Measurements from ENCODE around the gene PHB1. TPM values are rescaled to one million over a fixed set of nuclear protein-coding genes. Genes with fewer than 3 reads are reported as not detected.

The PHB1 gene
- total RNA-seq, 2 experiments from 2014 or later: 24.2 to 31.6 TPM

DNA sequence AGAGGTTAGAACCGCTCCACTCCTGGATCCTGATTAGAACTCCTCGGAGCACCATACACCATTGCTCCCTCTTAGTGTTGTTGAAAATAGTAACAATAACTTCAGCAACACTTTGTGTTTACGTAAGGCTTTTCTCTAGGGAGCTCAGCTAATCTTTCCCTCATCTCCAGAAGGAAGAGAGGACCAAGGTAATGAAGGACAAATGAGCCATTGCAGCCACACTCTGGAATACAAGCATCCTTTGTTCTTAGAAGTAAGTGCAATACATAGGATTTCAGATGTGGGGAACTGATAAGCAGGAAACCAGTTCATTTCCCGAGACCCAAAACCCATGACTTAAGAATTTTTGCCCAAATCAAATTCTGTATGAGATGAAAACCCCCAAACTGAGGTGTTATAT is 29.7 kb downstream of the PHB1 start:
- no peak overlapping the region for H3K4me3 Mint-ChIP-seq
- Histone ChIP-seq H3K9me3 (ENCODE audit: control insufficient read depth in 1 of 2, insufficient read depth in 1 of 2, low read length in 2 of 2) (no peaks in the 10 kb centered on the region), H3K27me3 (ENCODE audit: control insufficient read depth in 1 of 2, insufficient read depth in 2 of 2, low read length in 2 of 2) (no peaks in the 10 kb centered on the region), H3K4me1 (ENCODE audit: insufficient read depth, low read length) (peaks cover 30% of the 10 kb centered on the region), H3K4me3 (ENCODE audit: low read length) (no peak overlapping the region), H3K36me3 (ENCODE audit: insufficient read depth, low read length) (no peaks in the 10 kb centered on the region), H3K27ac (ENCODE audit: low read depth in 1 of 2, low read length in 2 of 2) (no peak overlapping the region)
- TF ChIP-seq, protein P1, sequence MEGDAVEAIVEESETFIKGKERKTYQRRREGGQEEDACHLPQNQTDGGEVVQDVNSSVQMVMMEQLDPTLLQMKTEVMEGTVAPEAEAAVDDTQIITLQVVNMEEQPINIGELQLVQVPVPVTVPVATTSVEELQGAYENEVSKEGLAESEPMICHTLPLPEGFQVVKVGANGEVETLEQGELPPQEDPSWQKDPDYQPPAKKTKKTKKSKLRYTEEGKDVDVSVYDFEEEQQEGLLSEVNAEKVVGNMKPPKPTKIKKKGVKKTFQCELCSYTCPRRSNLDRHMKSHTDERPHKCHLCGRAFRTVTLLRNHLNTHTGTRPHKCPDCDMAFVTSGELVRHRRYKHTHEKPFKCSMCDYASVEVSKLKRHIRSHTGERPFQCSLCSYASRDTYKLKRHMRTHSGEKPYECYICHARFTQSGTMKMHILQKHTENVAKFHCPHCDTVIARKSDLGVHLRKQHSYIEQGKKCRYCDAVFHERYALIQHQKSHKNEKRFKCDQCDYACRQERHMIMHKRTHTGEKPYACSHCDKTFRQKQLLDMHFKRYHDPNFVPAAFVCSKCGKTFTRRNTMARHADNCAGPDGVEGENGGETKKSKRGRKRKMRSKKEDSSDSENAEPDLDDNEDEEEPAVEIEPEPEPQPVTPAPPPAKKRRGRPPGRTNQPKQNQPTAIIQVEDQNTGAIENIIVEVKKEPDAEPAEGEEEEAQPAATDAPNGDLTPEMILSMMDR (IDR thresholded peaks at IDR 0.05): no peak
- intact Hi-C loops (cut with DNase I, micrococcal nuclease): no loop called here
- ATAC-seq (ENCODE audit: poor library complexity): no peak
- peaks cover 31% of the 10 kb centered on the region for H3K4me1 Mint-ChIP-seq (ENCODE audit: low read depth)
- no peaks in the 10 kb centered on the region for H3K27me3 Mint-ChIP-seq
- no peaks in the 10 kb centered on the region for H3K36me3 Mint-ChIP-seq (ENCODE audit: low read depth)
- H3K27ac Mint-ChIP-seq: no peak overlapping the region
- no peak for DNase-seq
- POLR2A ChIA-PET: no interaction called here
- CTCF ChIA-PET: no interaction called here
- no peaks in the 10 kb centered on the region for H3K9me3 Mint-ChIP-seq

DNA sequence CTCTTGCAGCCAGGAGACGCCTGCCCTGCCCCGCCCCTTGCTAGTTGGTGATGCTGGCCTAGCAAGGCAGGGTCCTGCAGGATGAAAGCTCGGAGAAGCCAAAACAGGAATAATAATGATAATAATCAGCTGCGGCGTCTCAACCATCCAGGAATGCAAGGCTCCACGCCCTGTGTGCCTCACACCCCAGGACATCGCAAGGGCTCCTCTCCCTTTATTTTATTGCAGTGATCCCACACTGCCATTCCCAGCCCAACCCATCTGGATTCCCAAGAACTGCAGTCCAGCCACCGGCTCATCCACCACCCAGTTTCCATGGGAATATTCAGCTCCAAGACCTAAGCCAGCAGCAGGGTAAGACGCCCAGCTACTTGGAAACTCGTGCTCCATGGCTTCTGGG is 31.6 kb downstream of the PHB1 start:
- Mint-ChIP-seq H3K27me3 (no peaks in the 10 kb centered on the region), H3K36me3 (ENCODE audit: low read depth) (no peaks in the 10 kb centered on the region), H3K27ac (no peak overlapping the region), H3K9me3 (no peaks in the 10 kb centered on the region), H3K4me1 (ENCODE audit: low read depth) (peaks cover 12% of the 10 kb centered on the region), H3K4me3 (no peak overlapping the region)
- TF ChIP-seq, protein P1 (IDR thresholded peaks at IDR 0.05): no peak
- H3K4me3 ChIP-seq (ENCODE audit: low read length): no peak overlapping the region
- H3K9me3 ChIP-seq (ENCODE audit: control insufficient read depth in 1 of 2, insufficient read depth in 1 of 2, low read length in 2 of 2): no peaks in the 10 kb centered on the region
- ChIA-PET POLR2A (no interaction called here), CTCF (interaction anchor here (0.6 kb wide), 1 partner anchor 57 kb away, joined by 3 read pairs; no protein-coding TSS in a partner anchor)
- intact Hi-C loops (cut with DNase I, micrococcal nuclease): no loop called here
- H3K36me3 ChIP-seq (ENCODE audit: insufficient read depth, low read length): no peaks in the 10 kb centered on the region
- H3K27me3 ChIP-seq (ENCODE audit: control insufficient read depth in 1 of 2, insufficient read depth in 2 of 2, low read length in 2 of 2): no peaks in the 10 kb centered on the region
- H3K27ac ChIP-seq (ENCODE audit: low read depth in 1 of 2, low read length in 2 of 2): no peak overlapping the region
- peaks cover 11% of the 10 kb centered on the region for H3K4me1 ChIP-seq (ENCODE audit: insufficient read depth, low read length)
- DNase-seq (no peak), ATAC-seq (ENCODE audit: poor library complexity) (no peak)

DNA sequence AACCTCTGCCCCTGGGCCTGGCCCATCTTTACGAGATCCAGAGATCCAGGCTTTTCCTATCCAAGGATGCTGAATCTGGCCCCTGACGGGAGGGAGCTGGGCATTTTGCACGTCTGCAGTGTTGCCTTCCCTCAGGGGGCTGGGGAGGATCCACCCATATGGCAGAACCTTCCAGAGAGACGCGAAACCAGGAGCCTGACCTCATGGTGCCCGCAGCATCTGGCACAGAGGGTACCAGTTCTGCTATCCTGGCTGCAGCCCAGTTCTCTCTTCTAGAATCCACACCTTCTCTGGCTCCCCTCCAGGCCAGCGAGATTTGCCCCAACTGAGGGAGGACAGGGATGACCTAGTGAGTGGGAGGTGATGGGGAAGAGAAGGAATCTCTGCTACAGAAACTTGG is 32.1 kb downstream of the PHB1 start:
- H3K4me1 Mint-ChIP-seq (ENCODE audit: low read depth): peaks cover 7% of the 10 kb centered on the region

More for the DNA sequence above, 32.1 kb downstream of the PHB1 start:
- CTCF ChIA-PET: interaction anchor here (0.6 kb wide), 1 partner anchor 56 kb away, joined by 3 read pairs; no protein-coding TSS in a partner anchor
- intact Hi-C loops (cut with DNase I, micrococcal nuclease): no loop called here
- H3K27me3 ChIP-seq (ENCODE audit: control insufficient read depth in 1 of 2, insufficient read depth in 2 of 2, low read length in 2 of 2): no peaks in the 10 kb centered on the region
- TF ChIP-seq, protein P1 (IDR thresholded peaks at IDR 0.05): no peak
- H3K4me1 ChIP-seq (ENCODE audit: insufficient read depth, low read length): peaks cover 6% of the 10 kb centered on the region
- no peaks in the 10 kb centered on the region for H3K9me3 ChIP-seq (ENCODE audit: control insufficient read depth in 1 of 2, insufficient read depth in 1 of 2, low read length in 2 of 2)
- no peaks in the 10 kb centered on the region for H3K9me3 Mint-ChIP-seq
- DNase-seq: no peak
- H3K36me3 Mint-ChIP-seq (ENCODE audit: low read depth): no peaks in the 10 kb centered on the region
- no peak overlapping the region for H3K4me3 Mint-ChIP-seq
- H3K4me3 ChIP-seq (ENCODE audit: low read length): no peak overlapping the region
- H3K27ac ChIP-seq (ENCODE audit: low read depth in 1 of 2, low read length in 2 of 2): no peak overlapping the region
- H3K27me3 Mint-ChIP-seq: no peaks in the 10 kb centered on the region
- H3K36me3 ChIP-seq (ENCODE audit: insufficient read depth, low read length): no peaks in the 10 kb centered on the region
- no peak overlapping the region for H3K27ac Mint-ChIP-seq
- no peak for ATAC-seq (ENCODE audit: poor library complexity)
- POLR2A ChIA-PET: no interaction called here
